ENCODE results near the gene ABTB1. TPM values are rescaled to one million over a fixed set of nuclear protein-coding genes. Genes with fewer than 3 reads are reported as not detected.

ABTB1 gene
- total RNA-seq, 1 donor from 2014 or later: 42.0 TPM

DNA sequence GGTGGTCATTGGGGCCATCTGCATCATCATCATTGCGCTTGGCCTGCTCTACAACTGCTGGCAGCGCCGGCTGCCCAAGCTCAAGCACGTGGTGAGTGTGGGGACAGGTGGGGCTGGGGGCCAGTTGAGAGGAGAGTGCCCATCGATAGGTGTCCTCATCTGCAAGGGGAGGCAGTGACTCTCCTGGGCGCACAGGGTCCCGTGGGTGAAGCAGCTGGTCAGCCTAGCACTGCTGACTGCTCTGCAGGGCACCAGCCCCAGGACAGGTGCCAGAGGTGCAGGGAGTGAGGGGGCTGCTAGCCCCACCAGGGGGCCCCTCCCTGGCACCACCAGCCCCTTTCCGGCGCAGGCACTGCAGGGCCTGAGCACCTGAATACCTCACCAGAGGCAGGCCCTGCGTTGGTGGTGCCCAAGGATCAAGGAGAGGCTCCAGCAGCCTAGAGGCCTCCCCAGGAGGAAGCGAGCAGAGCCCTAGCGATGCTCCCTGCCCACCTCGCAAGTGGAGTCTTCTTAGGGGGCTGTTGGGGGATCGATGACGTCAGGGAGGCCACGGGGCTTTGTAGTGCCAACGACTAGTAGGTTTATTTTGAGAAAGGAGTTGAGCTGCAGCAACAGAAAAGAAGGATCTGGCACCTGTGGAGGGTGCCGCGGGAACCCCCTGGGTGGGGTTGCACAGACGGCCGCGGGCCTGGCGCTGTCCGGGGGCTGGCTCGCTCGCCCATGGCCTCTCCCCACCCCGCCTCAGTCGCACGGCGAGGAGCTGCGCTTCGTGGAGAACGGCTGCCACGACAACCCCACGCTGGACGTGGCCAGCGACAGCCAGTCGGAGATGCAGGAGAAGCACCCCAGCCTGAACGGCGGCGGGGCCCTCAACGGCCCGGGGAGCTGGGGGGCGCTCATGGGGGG is 976 bp upstream of the ABTB1 start:
- Mint-ChIP-seq H3K36me3 (ENCODE audit: low read depth) (peaks cover 13% of the 10 kb centered on the region), H3K4me3 (peak overlapping the region; percentile 91), H3K9me3 (no peaks in the 10 kb centered on the region), H3K27me3 (no peaks in the 10 kb centered on the region), H3K27ac (peak overlapping the region; percentile 93), H3K4me1 (peaks cover 20% of the 10 kb centered on the region)
- DNase-seq (peak; percentile 40), ATAC-seq (ENCODE audit: low read depth) (peak; percentile 19)
- ChIA-PET POLR2A (interaction anchor here (0.6 to 2.1 kb wide), 15 partner anchors 15 to 1009 kb away, joined by 3 to 12 read pairs (median 5); partner anchors contain the start of genes MCM2 and RUVBL1), CTCF (interaction anchor here (0.9 to 1.1 kb wide), 2 partner anchors 97 to 287 kb away, joined by 3 read pairs; no protein-coding TSS in a partner anchor)
- TF ChIP-seq CTCF (IDR thresholded peaks at IDR 0.05): no peak
- intact Hi-C loops (cut with micrococcal nuclease): loop anchor here (1.0 to 5.0 kb wide), 13 partner anchors 26 to 1754 kb away; partner anchors contain the start of genes EEFSEC, MCM2, MGLL and SEC61A1

GRCh38 chr3:127673191-127674100 is 694 bp downstream of the ABTB1 start:
- no peaks in the 10 kb centered on the region for H3K9me3 Mint-ChIP-seq
- H3K27me3 Mint-ChIP-seq: no peaks in the 10 kb centered on the region
- TF ChIP-seq CTCF (IDR thresholded peaks at IDR 0.05): no peak
- H3K4me3 Mint-ChIP-seq: peak overlapping the region; percentile 83
- peak; percentile 55 for ATAC-seq (ENCODE audit: low read depth)
- CTCF ChIA-PET: interaction anchor here (1.5 kb wide), 1 partner anchor 98 kb away, joined by 3 read pairs; no protein-coding TSS in a partner anchor
- POLR2A ChIA-PET: interaction anchor here (0.6 to 2.1 kb wide), 5 partner anchors 16 to 75 kb away, joined by 3 to 7 read pairs (median 3); partner anchors contain the start of gene MCM2
- H3K27ac Mint-ChIP-seq: peak overlapping the region; percentile 53
- peaks cover 27% of the 10 kb centered on the region for H3K36me3 Mint-ChIP-seq (ENCODE audit: low read depth)
- intact Hi-C loops (cut with micrococcal nuclease): loop anchor here (1.0 to 5.0 kb wide), 8 partner anchors 77 to 1756 kb away; partner anchors contain the start of genes EEFSEC, MGLL and ZXDC
- DNase-seq: peak; percentile 16
- H3K4me1 Mint-ChIP-seq: peaks cover 20% of the 10 kb centered on the region

DNA sequence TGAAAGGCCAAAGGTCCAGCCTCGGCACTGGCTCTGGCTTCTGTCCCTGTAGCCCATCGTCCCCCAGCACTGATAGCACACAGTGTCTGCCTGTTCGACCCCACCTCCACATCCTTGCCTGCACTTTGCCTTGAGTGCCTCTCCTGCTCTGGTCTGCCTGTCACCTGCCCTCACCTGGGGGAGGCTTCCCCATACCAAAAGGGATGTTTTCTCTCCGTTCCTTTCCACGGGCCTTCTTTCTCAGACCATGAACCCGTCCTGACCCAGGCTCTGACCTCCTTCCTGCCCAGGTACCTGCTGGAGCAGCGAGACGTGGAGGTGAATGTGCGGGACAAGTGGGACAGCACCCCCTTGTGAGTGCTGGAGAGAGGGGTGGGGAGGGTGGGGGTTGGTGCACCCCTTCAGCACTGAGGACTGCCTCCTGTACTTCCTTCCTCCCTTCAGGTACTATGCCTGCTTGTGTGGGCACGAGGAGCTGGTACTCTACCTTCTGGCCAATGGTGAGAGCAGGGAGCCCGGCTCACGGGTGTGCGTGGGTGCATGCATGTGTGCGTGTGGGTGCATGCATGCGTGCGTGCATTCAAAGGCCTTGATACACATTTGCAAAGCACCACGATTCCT is 1.5 kb downstream of the ABTB1 start:
- POLR2A ChIA-PET: no interaction called here
- TF ChIP-seq CTCF (IDR thresholded peaks at IDR 0.05): no peak
- intact Hi-C loops (cut with micrococcal nuclease): loop anchor here (5.0 kb wide), 4 partner anchors 97 to 1757 kb away; partner anchors contain the start of genes MGLL and ZXDC
- Mint-ChIP-seq H3K4me1 (peaks cover 20% of the 10 kb centered on the region), H3K4me3 (peak overlapping the region; percentile 83), H3K27ac (no peak overlapping the region), H3K36me3 (ENCODE audit: low read depth) (peaks cover 34% of the 10 kb centered on the region), H3K9me3 (no peaks in the 10 kb centered on the region), H3K27me3 (no peaks in the 10 kb centered on the region)
- DNase-seq: peak; percentile 12
- no peak for ATAC-seq (ENCODE audit: low read depth)
- CTCF ChIA-PET: interaction anchor here (1.5 kb wide), 1 partner anchor 99 kb away, joined by 3 read pairs; no protein-coding TSS in a partner anchor

GRCh38 chr3:127674790-127675189 is 2.0 kb downstream of the ABTB1 start:
- Mint-ChIP-seq H3K27me3 (no peaks in the 10 kb centered on the region), H3K36me3 (ENCODE audit: low read depth) (peaks cover 34% of the 10 kb centered on the region), H3K27ac (no peak overlapping the region), H3K9me3 (no peaks in the 10 kb centered on the region), H3K4me1 (peaks cover 20% of the 10 kb centered on the region), H3K4me3 (peak overlapping the region; percentile 21)
- ChIA-PET POLR2A (no interaction called here), CTCF (interaction anchor here (1.5 kb wide), 1 partner anchor 100 kb away, joined by 3 read pairs; no protein-coding TSS in a partner anchor)
- DNase-seq (peak; percentile 7), ATAC-seq (ENCODE audit: low read depth) (no peak)
- intact Hi-C loops (cut with micrococcal nuclease): loop anchor here (5.0 kb wide), 4 partner anchors 97 to 1757 kb away; partner anchors contain the start of genes MGLL and ZXDC
- no peak for TF ChIP-seq CTCF (IDR thresholded peaks at IDR 0.05)

All from activated B cell treated with CpG ODN at 0.5 μM for 24 hours (primary cell).